ENCODE measurements around the gene OR52I2.
A peak's percentile ranks its signal among the peaks of the same experiment; 100 is the strongest.

OR52I2 gene

DNA sequence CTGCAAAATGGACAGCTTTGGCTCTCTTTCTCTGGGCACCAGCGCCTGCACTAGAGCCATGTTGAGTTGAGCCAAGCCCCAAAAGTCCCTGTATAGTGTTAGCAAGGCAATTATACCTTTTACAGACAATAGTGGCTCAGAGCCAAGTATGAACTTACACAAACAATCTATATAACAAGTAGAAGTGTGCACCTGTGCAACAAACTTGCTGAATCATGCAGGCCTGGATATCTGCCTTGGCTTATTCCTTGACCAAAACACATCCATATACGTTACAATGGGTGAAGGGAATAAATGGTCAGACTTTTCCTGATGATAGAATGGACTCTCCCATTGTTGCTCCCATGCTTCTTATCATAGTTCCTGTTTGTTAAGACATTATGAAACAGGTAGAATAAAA is 3.8 kb upstream of the OR52I2 start:
- no peak for TF ChIP-seq CTCF (IDR thresholded peaks at IDR 0.05; ENCODE audit: control insufficient read depth, extremely low read depth, insufficient read depth)
- peak; percentile 14 for DNase-seq (ENCODE audit: low read depth)
- H3K4me3 ChIP-seq (ENCODE audit: low read depth, low read length), result no peak overlapping the region

DNA sequence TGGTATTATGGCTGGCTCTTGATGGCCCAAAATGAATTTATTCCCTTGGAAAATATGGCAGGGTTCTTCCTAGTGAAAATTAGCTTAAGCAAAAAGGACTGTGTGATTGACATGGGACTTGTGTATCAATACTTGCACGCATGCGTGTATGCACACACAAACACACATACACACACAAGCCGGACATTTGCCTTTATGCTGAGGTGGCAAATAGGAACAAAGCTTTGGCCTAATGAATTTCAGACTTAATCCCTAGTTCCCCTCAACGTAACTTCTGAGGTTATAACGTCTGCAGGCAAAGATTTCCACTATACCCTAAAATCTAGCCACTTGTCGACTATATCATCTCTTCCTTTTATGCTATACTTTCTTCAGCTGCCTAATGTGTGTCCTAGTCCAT is 2.9 kb upstream of the OR52I2 start:
- no peak overlapping the region for H3K4me3 ChIP-seq (ENCODE audit: low read depth, low read length)
- TF ChIP-seq CTCF (IDR thresholded peaks at IDR 0.05; ENCODE audit: control insufficient read depth, extremely low read depth, insufficient read depth), result no peak
- no peak for DNase-seq (ENCODE audit: low read depth)

DNA sequence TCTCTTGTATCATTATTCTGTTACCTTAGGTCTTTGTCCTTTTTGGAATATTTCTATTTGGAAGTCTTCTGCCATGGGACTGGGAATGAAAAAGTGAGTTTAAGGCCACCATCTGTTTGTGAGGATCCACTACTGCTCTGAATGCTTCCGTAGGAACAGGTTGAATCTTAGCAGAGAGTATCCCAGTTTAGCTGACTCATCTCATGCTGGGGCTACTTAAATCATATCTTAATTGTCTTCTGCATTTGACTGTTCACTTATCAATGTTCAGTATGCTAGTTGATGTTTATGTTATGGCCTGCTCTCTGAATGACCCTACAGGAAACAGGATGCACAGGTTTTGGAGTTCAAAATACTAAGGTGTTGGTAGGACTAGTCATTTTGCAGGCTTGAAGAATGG is 1.4 kb upstream of the OR52I2 start:
- H3K4me3 ChIP-seq (ENCODE audit: low read depth, low read length), result no peak overlapping the region
- TF ChIP-seq CTCF (IDR thresholded peaks at IDR 0.05; ENCODE audit: control insufficient read depth, extremely low read depth, insufficient read depth), result no peak
- DNase-seq (ENCODE audit: low read depth), result no peak

- H3K4me3 ChIP-seq (ENCODE audit: low read depth, low read length), result no peak overlapping the region
- TF ChIP-seq CTCF (IDR thresholded peaks at IDR 0.05; ENCODE audit: control insufficient read depth, extremely low read depth, insufficient read depth), result no peak
- DNase-seq (ENCODE audit: low read depth), result peak; percentile 70
Observed at GRCh38 chr11:4589017-4589416, 7.5 kb downstream of the OR52I2 start.

DNA sequence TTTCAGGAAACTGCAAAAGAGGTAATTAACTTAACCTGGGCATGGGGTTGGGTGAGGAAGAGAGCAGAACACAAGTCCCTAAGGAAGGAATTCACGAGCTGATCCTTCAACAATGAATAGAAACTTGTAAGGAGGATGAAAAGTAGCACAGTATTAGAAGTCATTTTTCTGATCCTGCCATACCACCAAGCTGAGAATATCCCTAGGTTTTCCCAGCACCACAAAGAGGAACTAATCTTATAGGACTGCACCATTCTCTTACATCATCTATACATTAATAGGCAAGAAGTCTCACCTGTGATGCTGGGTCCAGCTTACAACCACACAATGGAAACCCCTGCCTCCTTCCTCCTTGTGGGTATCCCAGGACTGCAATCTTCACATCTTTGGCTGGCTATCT is 12.2 kb downstream of the OR52I2 start, which contains the start of gene OR52I1:
OR52I1 (plus strand) TSS at position 301 of the 400 bp plus-strand sequence; CDS start at position 301, 0 bp downstream.
- H3K4me3 ChIP-seq (ENCODE audit: low read depth, low read length), result no peak within 1 kb of the TSS
- DNase-seq (ENCODE audit: low read depth), result no peak
- TF ChIP-seq CTCF (IDR thresholded peaks at IDR 0.05; ENCODE audit: control insufficient read depth, extremely low read depth, insufficient read depth), result no peak

DNA sequence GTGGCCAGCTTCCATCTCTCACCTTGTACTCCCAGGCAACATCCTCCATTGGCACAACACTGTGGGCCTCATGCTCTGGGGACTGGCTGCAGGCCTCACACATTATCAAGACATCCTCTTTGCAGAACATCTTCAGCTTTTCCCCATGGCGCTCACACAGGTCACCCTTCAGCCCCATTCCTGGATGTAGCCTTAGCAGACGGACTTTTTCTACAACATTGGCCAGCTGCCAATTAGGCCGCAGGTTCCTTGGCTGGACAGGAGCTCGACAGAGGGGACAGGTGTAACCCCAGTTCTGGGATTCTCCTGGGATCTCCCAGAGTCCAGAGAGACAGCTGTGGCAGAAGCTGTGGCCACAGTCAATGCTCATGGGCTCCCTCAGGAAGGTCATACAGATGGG is 23.5 kb downstream of the OR52I2 start:
- no peak overlapping the region; the same call in 1 of the 2 replicates for H3K4me3 ChIP-seq (ENCODE audit: low read depth, low read length)
- DNase-seq (ENCODE audit: low read depth), result no peak

More for the DNA sequence above, 23.5 kb downstream of the OR52I2 start:
- no peak for TF ChIP-seq CTCF (IDR thresholded peaks at IDR 0.05; ENCODE audit: control insufficient read depth, extremely low read depth, insufficient read depth)
